Astrocyte of the cerebellum (primary cell): ENCODE results near the gene ESAM.
A peak's percentile ranks its signal among the peaks of the same experiment; 100 is the strongest.

Experiments used
- DNase-seq: peaks from one replicate; pipeline ENCODE4 v3.0.0-alpha.2; 2011; ENCODE audit warnings: low read depth
- H3K4me3 ChIP-seq: 2 replicates; pipeline ENCODE4 v1.5.1; 2011; ENCODE audit warnings: mild to moderate bottlenecking, low read depth, low read length, moderate library complexity
- CTCF ChIP-seq: IDR thresholded peaks from 2 replicates; pipeline ENCODE4 v1.5.1; 2012; ENCODE audit warnings: low read length, low read depth, moderate library complexity, mild to moderate bottlenecking; ENCODE audit errors: missing control alignments
- in situ Hi-C: cut with HindIII; loops from 2 replicates; pipeline ENCODE4 v1.10.0; 2017; ENCODE audit warnings: low sequenced_read_pairs

Gene ESAM

GRCh38 chr11:124762105-124762623 lies at the start of gene ESAM:
ESAM (minus strand) TSS chr11:124762290; CDS start chr11:124762154, 136 bp downstream.
- TF ChIP-seq CTCF, result no peak
- DNase-seq, result no peak
- H3K4me3 ChIP-seq, result peak within 1 kb of the TSS; percentile 40
- in situ Hi-C loops, result no loop called here

- in situ Hi-C loops, result no loop called here
- no peak for TF ChIP-seq CTCF
- H3K4me3 ChIP-seq, result no peak overlapping the region
- no peak for DNase-seq
Observed at GRCh38 chr11:124811399-124812125, 49.5 kb upstream of the ESAM start.

- no peak overlapping the region for H3K4me3 ChIP-seq
- TF ChIP-seq CTCF, result no peak
- in situ Hi-C loops, result no loop called here
- DNase-seq, result no peak
Observed at GRCh38 chr11:124807660-124808270, 45.7 kb upstream of the ESAM start.

GRCh38 chr11:124807201-124807600 lies 45.1 kb upstream of the ESAM start:
- no peak for DNase-seq
- in situ Hi-C loops, result no loop called here
- H3K4me3 ChIP-seq, result no peak overlapping the region
- no peak for TF ChIP-seq CTCF

- in situ Hi-C loops, result no loop called here
- no peak overlapping the region for H3K4me3 ChIP-seq
- no peak for DNase-seq
- TF ChIP-seq CTCF, result no peak
Observed at GRCh38 chr11:124804884-124805283, 42.8 kb upstream of the ESAM start.

GRCh38 chr11:124801636-124802312 lies 39.7 kb upstream of the ESAM start:
- no peak for TF ChIP-seq CTCF
- no peak overlapping the region for H3K4me3 ChIP-seq
- no peak for DNase-seq
- in situ Hi-C loops, result no loop called here
